Neural cell (in vitro differentiated cells): ENCODE results near the gene ANXA2. TPM values are rescaled to one million over a fixed set of nuclear protein-coding genes. Genes with fewer than 3 reads are reported as not detected.

ENCODE experiments used
- H2AFZ ChIP-seq: fragments of 200-600, 300-800 bp; sonication (generic), shearing (Covaris generic); 2 replicates; pipeline ENCODE4 v1.6.0; 2014; ENCODE audit warnings: low read depth, mild to moderate bottlenecking, antibody characterized with exemption, low read length, moderate library complexity
- H3F3A ChIP-seq: fragments of 200-600 bp; shearing (Covaris generic); 2 replicates; pipeline ENCODE4 v1.6.1; 2016; ENCODE audit warnings: mild to moderate bottlenecking, moderate library complexity, mixed read lengths, antibody characterized with exemption, low read length; ENCODE audit not compliant: insufficient read depth, poor library complexity, severe bottlenecking
- H3K27ac ChIP-seq: fragments of 200-600, 300-800 bp; sonication (generic), shearing (Covaris generic); 2 replicates; pipeline ENCODE4 v1.5.1; 2014; ENCODE audit warnings: mild to moderate bottlenecking, low read length, moderate library complexity
- H3K27me3 ChIP-seq: fragments of 300-800, 200-600 bp; sonication (generic), shearing (Covaris generic); 2 replicates; pipeline ENCODE4 v1.6.0; 2014; ENCODE audit warnings: mild to moderate bottlenecking, low read depth, low read length, moderate library complexity; ENCODE audit not compliant: insufficient read depth
- H3K36me3 ChIP-seq: fragments of 300-800, 200-600 bp; sonication (generic), shearing (Covaris generic); 2 replicates; pipeline ENCODE4 v1.5.1; 2014; ENCODE audit warnings: mild to moderate bottlenecking, antibody characterized with exemption, low read length, moderate library complexity; ENCODE audit not compliant: insufficient read depth
- H3K4me2 ChIP-seq: fragments of 300-800, 200-600 bp; sonication (generic), shearing (Covaris generic); 2 replicates; pipeline ENCODE4 v1.6.0; 2014; ENCODE audit warnings: mild to moderate bottlenecking, low read length
- H3K4me3 ChIP-seq: fragments of 300-800, 200-600 bp; sonication (generic), shearing (Covaris generic); 2 replicates; pipeline ENCODE4 v1.5.1; 2014; ENCODE audit warnings: mild to moderate bottlenecking, low read length, moderate library complexity
- H3K79me2 ChIP-seq: fragments of 200-600 bp; shearing (Covaris generic); replicated peaks from 2 replicates; pipeline ENCODE4 v1.6.0; 2014; ENCODE audit warnings: mild to moderate bottlenecking, low read length, moderate library complexity; ENCODE audit not compliant: insufficient read depth
- H3K9ac ChIP-seq: fragments of 300-800, 200-600 bp; sonication (generic), shearing (Covaris generic); 2 replicates; pipeline ENCODE4 v1.6.1; 2016; ENCODE audit warnings: mild to moderate bottlenecking, low read length, mixed read lengths
- H3K9me2 ChIP-seq: fragments of 200-600 bp; shearing (Covaris generic); 2 replicates; pipeline ENCODE4 v1.6.1; 2016; ENCODE audit warnings: mild to moderate bottlenecking, low read length, mixed read lengths; ENCODE audit not compliant: insufficient read depth
- H3K9me3 ChIP-seq: fragments of 200-600, 300-800 bp; sonication (generic), shearing (Covaris generic); 2 replicates; pipeline ENCODE4 v1.6.1; 2016; ENCODE audit warnings: mild to moderate bottlenecking, mixed run types, low read length, moderate library complexity, mixed read lengths
- H4K20me1 ChIP-seq: fragments of 200-600 bp; shearing (Covaris generic); 2 replicates; pipeline ENCODE4 v1.6.1; 2016; ENCODE audit warnings: mild to moderate bottlenecking, mixed run types; ENCODE audit not compliant: insufficient read depth
- EP300 ChIP-seq: fragments of 450-650 bp; conservative IDR thresholded peaks from 2 replicates; pipeline ENCODE4 v1.6.1; 2014; ENCODE audit warnings: antibody characterized with exemption, mild to moderate bottlenecking, moderate library complexity; ENCODE audit not compliant: poor library complexity, severe bottlenecking
- EZH2 ChIP-seq: fragments of 200-600, 300-800 bp; shearing (Covaris generic), sonication (generic); IDR thresholded peaks from 2 replicates; pipeline ENCODE4 v1.6.1; 2014; ENCODE audit warnings: antibody characterized with exemption, low read length, borderline replicate concordance, mild to moderate bottlenecking; ENCODE audit not compliant: insufficient read depth, poor library complexity, severe bottlenecking
- MXI1 ChIP-seq: fragments of 450-650 bp; conservative IDR thresholded peaks from 2 replicates; pipeline ENCODE4 v1.6.1; 2014; ENCODE audit warnings: antibody characterized with exemption, mild to moderate bottlenecking; ENCODE audit not compliant: poor library complexity, severe bottlenecking
- POLR2AphosphoS5 ChIP-seq: IDR thresholded peaks from 2 replicates; pipeline ENCODE4 v1.6.1; 2012
- SMC3 ChIP-seq: fragments of 450-650 bp; conservative IDR thresholded peaks from 2 replicates; pipeline ENCODE4 v1.6.1; 2014; ENCODE audit warnings: antibody characterized with exemption, mild to moderate bottlenecking, moderate library complexity; ENCODE audit not compliant: poor library complexity
- TAF1 ChIP-seq: IDR thresholded peaks from 2 replicates; pipeline ENCODE4 v1.6.1; 2012; ENCODE audit warnings: low read depth
- polyA plus RNA-seq: library from polyadenylated mRNA; depleted of rRNA; stranded (reverse); fragments of >200 nt; gene quantifications from 2 replicates; pipeline ENCODE4 v1.2.3, GENCODE V29; 2014
- TF ChIP-seq, protein P1 (sequence below): IDR thresholded peaks from 2 replicates; pipeline ENCODE4 v1.6.1; 2012; ENCODE audit warnings: borderline replicate concordance
- TF ChIP-seq, protein P2 (sequence below): fragments of 450-650 bp; IDR thresholded peaks from 2 replicates; pipeline ENCODE4 v1.5.1; 2014; ENCODE audit warnings: antibody characterized with exemption, mild to moderate bottlenecking, moderate library complexity; ENCODE audit not compliant: poor library complexity, severe bottlenecking

ANXA2 gene
- polyA plus RNA-seq, 1 donor from 2014 or later: 6.2 TPM

DNA sequence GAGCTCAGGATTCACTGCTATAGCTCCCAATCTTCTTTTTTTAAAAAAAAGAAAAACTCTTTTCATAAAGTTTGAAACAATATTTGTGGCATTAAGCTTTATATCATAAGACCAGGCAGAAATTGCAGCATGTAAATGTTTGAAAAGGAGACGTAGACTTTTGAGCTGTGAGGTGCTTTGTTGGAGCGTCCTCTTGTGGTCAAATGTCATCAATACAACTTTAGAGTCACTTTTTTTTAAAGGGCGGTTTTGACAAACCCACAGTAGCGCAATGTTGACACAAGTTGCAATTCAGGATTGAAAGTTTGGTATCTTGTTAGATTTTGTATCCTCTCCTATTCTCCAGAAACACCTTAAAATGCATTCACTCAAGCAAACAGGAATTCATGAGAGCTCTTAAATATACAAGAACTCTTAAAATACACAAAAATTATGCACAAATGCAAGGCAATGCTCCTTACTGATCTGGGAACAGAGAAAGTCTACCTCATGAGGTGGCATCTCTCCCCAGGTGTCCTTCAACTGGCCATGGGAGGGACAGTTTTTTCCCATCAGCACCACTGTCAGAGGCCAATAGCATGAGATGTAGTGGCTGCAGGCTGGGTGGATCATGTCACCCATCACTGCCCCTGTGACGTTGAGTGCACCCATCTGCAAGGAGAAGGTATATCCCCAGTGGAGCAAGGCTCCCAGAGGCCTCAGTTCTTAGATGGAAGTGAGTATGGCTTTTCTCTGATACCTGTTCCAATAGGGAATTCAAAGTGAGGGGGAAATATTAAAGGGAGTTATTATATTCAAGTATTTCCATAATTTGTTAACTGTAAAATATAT lies 70.7 kb downstream of the ANXA2 start (continued):
- TF ChIP-seq MXI1: no peak

DNA sequence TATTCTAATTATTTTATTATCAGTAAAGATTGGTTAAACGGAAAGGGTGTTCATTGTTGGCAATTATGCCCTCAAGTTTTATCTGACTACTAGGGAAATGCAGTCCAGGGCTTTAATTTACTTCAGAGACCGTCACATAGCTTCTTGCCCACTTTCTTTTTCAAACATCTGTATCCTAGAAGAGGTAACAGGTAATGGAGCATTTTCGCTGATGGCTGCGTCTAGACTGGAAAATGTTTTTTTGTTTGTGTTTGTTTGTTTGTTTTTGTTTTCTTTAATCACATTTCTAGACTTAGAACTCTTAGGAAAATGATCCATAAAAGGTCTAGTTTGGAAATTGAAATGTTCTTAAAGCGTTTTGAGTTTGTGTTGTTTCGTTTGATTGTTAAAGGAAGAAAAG lies 71.4 kb downstream of the ANXA2 start:
- no peak overlapping the region for H2AFZ ChIP-seq
- H3K79me2 ChIP-seq: no peaks in the 10 kb centered on the region
- H3K4me3 ChIP-seq: no peak overlapping the region
- H3K27ac ChIP-seq: no peak overlapping the region
- no peak overlapping the region for H3K9ac ChIP-seq
- no peak overlapping the region for H3K4me2 ChIP-seq
- H3K27me3 ChIP-seq: peaks cover 13% of the 10 kb centered on the region
- TF ChIP-seq EZH2 (no peak), TAF1 (no peak), SMC3 (no peak), POLR2AphosphoS5 (no peak), MXI1 (no peak), EP300 (no peak)
- TF ChIP-seq, protein P1, sequence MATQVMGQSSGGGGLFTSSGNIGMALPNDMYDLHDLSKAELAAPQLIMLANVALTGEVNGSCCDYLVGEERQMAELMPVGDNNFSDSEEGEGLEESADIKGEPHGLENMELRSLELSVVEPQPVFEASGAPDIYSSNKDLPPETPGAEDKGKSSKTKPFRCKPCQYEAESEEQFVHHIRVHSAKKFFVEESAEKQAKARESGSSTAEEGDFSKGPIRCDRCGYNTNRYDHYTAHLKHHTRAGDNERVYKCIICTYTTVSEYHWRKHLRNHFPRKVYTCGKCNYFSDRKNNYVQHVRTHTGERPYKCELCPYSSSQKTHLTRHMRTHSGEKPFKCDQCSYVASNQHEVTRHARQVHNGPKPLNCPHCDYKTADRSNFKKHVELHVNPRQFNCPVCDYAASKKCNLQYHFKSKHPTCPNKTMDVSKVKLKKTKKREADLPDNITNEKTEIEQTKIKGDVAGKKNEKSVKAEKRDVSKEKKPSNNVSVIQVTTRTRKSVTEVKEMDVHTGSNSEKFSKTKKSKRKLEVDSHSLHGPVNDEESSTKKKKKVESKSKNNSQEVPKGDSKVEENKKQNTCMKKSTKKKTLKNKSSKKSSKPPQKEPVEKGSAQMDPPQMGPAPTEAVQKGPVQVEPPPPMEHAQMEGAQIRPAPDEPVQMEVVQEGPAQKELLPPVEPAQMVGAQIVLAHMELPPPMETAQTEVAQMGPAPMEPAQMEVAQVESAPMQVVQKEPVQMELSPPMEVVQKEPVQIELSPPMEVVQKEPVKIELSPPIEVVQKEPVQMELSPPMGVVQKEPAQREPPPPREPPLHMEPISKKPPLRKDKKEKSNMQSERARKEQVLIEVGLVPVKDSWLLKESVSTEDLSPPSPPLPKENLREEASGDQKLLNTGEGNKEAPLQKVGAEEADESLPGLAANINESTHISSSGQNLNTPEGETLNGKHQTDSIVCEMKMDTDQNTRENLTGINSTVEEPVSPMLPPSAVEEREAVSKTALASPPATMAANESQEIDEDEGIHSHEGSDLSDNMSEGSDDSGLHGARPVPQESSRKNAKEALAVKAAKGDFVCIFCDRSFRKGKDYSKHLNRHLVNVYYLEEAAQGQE: no peak
- no peaks in the 10 kb centered on the region for H4K20me1 ChIP-seq
- no peaks in the 10 kb centered on the region for H3K9me2 ChIP-seq
- H3F3A ChIP-seq: no peaks in the 10 kb centered on the region
- H3K36me3 ChIP-seq: no peaks in the 10 kb centered on the region
- no peaks in the 10 kb centered on the region for H3K9me3 ChIP-seq

DNA sequence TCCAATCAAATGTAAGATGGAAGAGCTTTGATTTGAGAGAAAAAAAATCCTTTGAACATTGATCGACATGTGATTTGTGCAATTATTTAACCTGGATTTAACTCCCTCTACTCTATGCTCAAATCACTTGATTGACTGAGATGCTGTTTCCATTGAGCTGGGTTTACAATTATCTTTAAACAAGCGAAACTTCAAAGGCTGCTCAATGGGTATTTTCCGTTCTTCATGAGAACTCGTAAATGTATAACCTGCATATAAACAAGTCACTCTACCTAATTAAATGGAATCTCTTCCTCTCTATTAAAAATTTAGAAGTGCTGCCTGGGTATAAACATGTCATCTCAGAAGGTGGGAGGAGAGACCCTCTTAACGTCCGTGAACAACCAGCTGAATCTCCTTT lies 71.9 kb downstream of the ANXA2 start:
- H4K20me1 ChIP-seq: no peaks in the 10 kb centered on the region
- H3K9me2 ChIP-seq: no peaks in the 10 kb centered on the region
- H3K27me3 ChIP-seq: peaks cover 13% of the 10 kb centered on the region
- H3K79me2 ChIP-seq: no peaks in the 10 kb centered on the region
- H3K27ac ChIP-seq: no peak overlapping the region
- no peak overlapping the region for H3K4me2 ChIP-seq
- H3K9me3 ChIP-seq: no peaks in the 10 kb centered on the region
- no peak overlapping the region for H3K9ac ChIP-seq
- no peaks in the 10 kb centered on the region for H3F3A ChIP-seq
- H3K36me3 ChIP-seq: no peaks in the 10 kb centered on the region
- H2AFZ ChIP-seq: no peak overlapping the region
- TF ChIP-seq EZH2: no peak
- no peak for TF ChIP-seq POLR2AphosphoS5
- no peak for TF ChIP-seq TAF1
- TF ChIP-seq, protein P2, sequence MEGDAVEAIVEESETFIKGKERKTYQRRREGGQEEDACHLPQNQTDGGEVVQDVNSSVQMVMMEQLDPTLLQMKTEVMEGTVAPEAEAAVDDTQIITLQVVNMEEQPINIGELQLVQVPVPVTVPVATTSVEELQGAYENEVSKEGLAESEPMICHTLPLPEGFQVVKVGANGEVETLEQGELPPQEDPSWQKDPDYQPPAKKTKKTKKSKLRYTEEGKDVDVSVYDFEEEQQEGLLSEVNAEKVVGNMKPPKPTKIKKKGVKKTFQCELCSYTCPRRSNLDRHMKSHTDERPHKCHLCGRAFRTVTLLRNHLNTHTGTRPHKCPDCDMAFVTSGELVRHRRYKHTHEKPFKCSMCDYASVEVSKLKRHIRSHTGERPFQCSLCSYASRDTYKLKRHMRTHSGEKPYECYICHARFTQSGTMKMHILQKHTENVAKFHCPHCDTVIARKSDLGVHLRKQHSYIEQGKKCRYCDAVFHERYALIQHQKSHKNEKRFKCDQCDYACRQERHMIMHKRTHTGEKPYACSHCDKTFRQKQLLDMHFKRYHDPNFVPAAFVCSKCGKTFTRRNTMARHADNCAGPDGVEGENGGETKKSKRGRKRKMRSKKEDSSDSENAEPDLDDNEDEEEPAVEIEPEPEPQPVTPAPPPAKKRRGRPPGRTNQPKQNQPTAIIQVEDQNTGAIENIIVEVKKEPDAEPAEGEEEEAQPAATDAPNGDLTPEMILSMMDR: no peak
- no peak for TF ChIP-seq MXI1
- TF ChIP-seq EP300: no peak
- TF ChIP-seq, protein P1: no peak
- H3K4me3 ChIP-seq: no peak overlapping the region
